Measurements from ENCODE around the gene WIPF1.

Gene WIPF1

GRCh38 chr2:174590928-174591648 is 6.5 kb downstream of the WIPF1 start:
- peak overlapping the region; percentile 28 for H3K27ac ChIP-seq (ENCODE audit: low read depth in 2 of 2, low read length in 2 of 2)
- no peaks in the 10 kb centered on the region for H3K36me3 ChIP-seq (ENCODE audit: control insufficient read depth in 2 of 2, insufficient read depth in 2 of 2, low read length in 2 of 2)
- H3K9me3 ChIP-seq (ENCODE audit: control insufficient read depth in 2 of 2, low read length in 2 of 2) = no peaks in the 10 kb centered on the region
- no peak overlapping the region for H3K4me3 ChIP-seq (ENCODE audit: low read length in 2 of 2)
- H3K9ac ChIP-seq (ENCODE audit: low read depth in 1 of 2, low read length in 2 of 2) = no peak overlapping the region
- no peaks in the 10 kb centered on the region for H3K27me3 ChIP-seq (ENCODE audit: control insufficient read depth in 2 of 2, insufficient read depth in 2 of 2, low read length in 2 of 2)
- H3K4me1 ChIP-seq (ENCODE audit: control insufficient read depth in 2 of 2, insufficient read depth in 2 of 2, low read length in 2 of 2) = peaks cover 0 to 4% of the 10 kb centered on the region in 2 donors

- Histone ChIP-seq H3K36me3 (ENCODE audit: control insufficient read depth in 2 of 2, insufficient read depth in 2 of 2, low read length in 2 of 2) (no peaks in the 10 kb centered on the region), H3K9me3 (ENCODE audit: control insufficient read depth in 2 of 2, low read length in 2 of 2) (no peaks in the 10 kb centered on the region), H3K27ac (ENCODE audit: low read depth in 2 of 2, low read length in 2 of 2) (peak overlapping the region in 1 of 2 donors; percentile 28), H3K27me3 (ENCODE audit: control insufficient read depth in 2 of 2, insufficient read depth in 2 of 2, low read length in 2 of 2) (no peaks in the 10 kb centered on the region), H3K4me1 (ENCODE audit: control insufficient read depth in 2 of 2, insufficient read depth in 2 of 2, low read length in 2 of 2) (peaks cover 0 to 4% of the 10 kb centered on the region in 2 donors), H3K4me3 (ENCODE audit: low read length in 2 of 2) (no peak overlapping the region), H3K9ac (ENCODE audit: low read depth in 1 of 2, low read length in 2 of 2) (no peak overlapping the region)
These were observed 7.3 kb downstream of the WIPF1 start for GRCh38 chr2:174590346-174590745.

DNA sequence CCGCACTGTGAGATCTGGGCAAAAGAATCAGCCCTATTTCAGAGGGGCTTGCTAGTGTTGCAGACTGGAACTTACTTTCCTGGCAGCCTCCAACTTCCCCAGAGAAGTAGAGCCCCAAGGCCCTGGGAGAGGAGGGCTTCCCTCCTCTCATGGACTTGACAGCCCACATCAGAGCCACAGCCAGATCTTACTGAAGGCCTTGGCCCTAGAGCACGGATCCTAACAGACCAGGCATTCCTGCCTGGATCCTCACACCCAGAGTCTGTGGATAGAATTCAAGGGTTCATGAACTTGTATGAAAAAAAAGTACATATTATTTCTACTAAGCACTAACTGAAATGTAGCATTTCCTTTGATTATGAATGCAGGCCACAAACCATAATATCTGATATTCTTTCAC is 8.3 kb downstream of the WIPF1 start:
- no peak overlapping the region for H3K9ac ChIP-seq (ENCODE audit: low read depth in 1 of 2, low read length in 2 of 2)
- H3K27ac ChIP-seq (ENCODE audit: low read depth in 2 of 2, low read length in 2 of 2) = no peak overlapping the region
- H3K4me3 ChIP-seq (ENCODE audit: low read length in 2 of 2) = no peak overlapping the region
- H3K27me3 ChIP-seq (ENCODE audit: control insufficient read depth in 2 of 2, insufficient read depth in 2 of 2, low read length in 2 of 2) = no peaks in the 10 kb centered on the region
- peaks cover 0 to 4% of the 10 kb centered on the region in 2 donors for H3K4me1 ChIP-seq (ENCODE audit: control insufficient read depth in 2 of 2, insufficient read depth in 2 of 2, low read length in 2 of 2)
- H3K9me3 ChIP-seq (ENCODE audit: control insufficient read depth in 2 of 2, low read length in 2 of 2) = no peaks in the 10 kb centered on the region
- H3K36me3 ChIP-seq (ENCODE audit: control insufficient read depth in 2 of 2, insufficient read depth in 2 of 2, low read length in 2 of 2) = peaks cover 0 to 6% of the 10 kb centered on the region in 2 donors

DNA sequence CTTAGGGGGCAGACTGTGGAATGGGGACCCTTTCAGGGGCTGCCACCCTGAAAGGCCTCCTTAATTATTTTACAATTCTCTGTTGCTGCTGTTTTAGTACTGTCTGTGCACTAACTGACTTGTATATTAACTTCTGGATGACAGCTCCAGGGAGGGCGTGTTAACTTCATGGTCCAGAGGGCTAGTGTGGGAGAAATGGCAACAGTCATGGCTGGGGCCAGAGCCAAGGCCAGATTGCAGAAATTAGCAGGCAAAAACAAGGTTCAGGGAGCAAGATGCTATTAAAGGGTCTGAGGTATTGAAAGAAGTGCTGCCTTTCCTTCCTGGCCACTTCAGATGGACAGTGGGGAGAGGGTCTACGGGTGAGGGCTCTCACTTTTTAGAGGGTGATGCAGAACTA is 9.1 kb downstream of the WIPF1 start:
- Histone ChIP-seq H3K27me3 (ENCODE audit: control insufficient read depth in 2 of 2, insufficient read depth in 2 of 2, low read length in 2 of 2) (no peaks in the 10 kb centered on the region), H3K36me3 (ENCODE audit: control insufficient read depth in 2 of 2, insufficient read depth in 2 of 2, low read length in 2 of 2) (peaks cover 0 to 8% of the 10 kb centered on the region in 2 donors), H3K9ac (ENCODE audit: low read depth in 1 of 2, low read length in 2 of 2) (no peak overlapping the region), H3K4me1 (ENCODE audit: control insufficient read depth in 2 of 2, insufficient read depth in 2 of 2, low read length in 2 of 2) (peaks cover 0 to 4% of the 10 kb centered on the region in 2 donors), H3K9me3 (ENCODE audit: control insufficient read depth in 2 of 2, low read length in 2 of 2) (no peaks in the 10 kb centered on the region), H3K27ac (ENCODE audit: low read depth in 2 of 2, low read length in 2 of 2) (no peak overlapping the region), H3K4me3 (ENCODE audit: low read length in 2 of 2) (no peak overlapping the region)

DNA sequence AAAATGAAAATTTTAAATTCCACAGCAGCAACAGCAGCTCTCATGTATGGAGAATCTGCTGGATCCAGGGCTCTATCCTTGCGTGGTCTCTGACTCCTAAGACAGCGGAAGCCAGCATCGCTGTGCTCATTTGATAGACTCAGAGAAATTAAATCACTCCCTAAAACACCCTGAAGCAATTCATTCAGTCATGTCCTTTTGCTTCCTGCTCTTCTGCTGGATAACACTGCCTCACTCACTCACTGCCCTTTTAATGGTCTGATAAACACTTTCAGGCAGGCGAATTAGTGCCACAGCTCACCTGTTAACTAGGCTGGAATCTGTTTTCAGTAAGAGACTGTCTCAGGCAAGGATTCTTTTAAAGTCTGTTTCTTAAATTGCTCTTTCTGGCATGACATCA is 10.0 kb downstream of the WIPF1 start:
- no peaks in the 10 kb centered on the region for H3K9me3 ChIP-seq (ENCODE audit: control insufficient read depth in 2 of 2, low read length in 2 of 2)
- no peak overlapping the region for H3K27ac ChIP-seq (ENCODE audit: low read depth in 2 of 2, low read length in 2 of 2)
- peaks cover 0 to 4% of the 10 kb centered on the region in 2 donors for H3K4me1 ChIP-seq (ENCODE audit: control insufficient read depth in 2 of 2, insufficient read depth in 2 of 2, low read length in 2 of 2)
- H3K27me3 ChIP-seq (ENCODE audit: control insufficient read depth in 2 of 2, insufficient read depth in 2 of 2, low read length in 2 of 2) = no peaks in the 10 kb centered on the region
- H3K9ac ChIP-seq (ENCODE audit: low read depth in 1 of 2, low read length in 2 of 2) = no peak overlapping the region
- no peak overlapping the region for H3K4me3 ChIP-seq (ENCODE audit: low read length in 2 of 2)
- peaks cover 0 to 8% of the 10 kb centered on the region in 2 donors for H3K36me3 ChIP-seq (ENCODE audit: control insufficient read depth in 2 of 2, insufficient read depth in 2 of 2, low read length in 2 of 2)

GRCh38 chr2:174586418-174587295 is 10.9 kb downstream of the WIPF1 start:
- no peaks in the 10 kb centered on the region for H3K27me3 ChIP-seq (ENCODE audit: control insufficient read depth in 2 of 2, insufficient read depth in 2 of 2, low read length in 2 of 2)
- H3K9me3 ChIP-seq (ENCODE audit: control insufficient read depth in 2 of 2, low read length in 2 of 2) = no peaks in the 10 kb centered on the region
- peaks cover 0 to 4% of the 10 kb centered on the region in 2 donors for H3K4me1 ChIP-seq (ENCODE audit: control insufficient read depth in 2 of 2, insufficient read depth in 2 of 2, low read length in 2 of 2)
- no peak overlapping the region for H3K27ac ChIP-seq (ENCODE audit: low read depth in 2 of 2, low read length in 2 of 2)
- H3K36me3 ChIP-seq (ENCODE audit: control insufficient read depth in 2 of 2, insufficient read depth in 2 of 2, low read length in 2 of 2) = peaks cover 0 to 8% of the 10 kb centered on the region in 2 donors
- no peak overlapping the region for H3K9ac ChIP-seq (ENCODE audit: low read depth in 1 of 2, low read length in 2 of 2)
- H3K4me3 ChIP-seq (ENCODE audit: low read length in 2 of 2) = no peak overlapping the region

GRCh38 chr2:174585657-174586252 is 11.8 kb downstream of the WIPF1 start:
- Histone ChIP-seq H3K27ac (ENCODE audit: low read depth in 2 of 2, low read length in 2 of 2) (no peak overlapping the region), H3K4me3 (ENCODE audit: low read length in 2 of 2) (no peak overlapping the region), H3K9ac (ENCODE audit: low read depth in 1 of 2, low read length in 2 of 2) (no peak overlapping the region), H3K4me1 (ENCODE audit: control insufficient read depth in 2 of 2, insufficient read depth in 2 of 2, low read length in 2 of 2) (peaks cover 0 to 4% of the 10 kb centered on the region in 2 donors), H3K36me3 (ENCODE audit: control insufficient read depth in 2 of 2, insufficient read depth in 2 of 2, low read length in 2 of 2) (peaks cover 0 to 8% of the 10 kb centered on the region in 2 donors), H3K9me3 (ENCODE audit: control insufficient read depth in 2 of 2, low read length in 2 of 2) (no peaks in the 10 kb centered on the region), H3K27me3 (ENCODE audit: control insufficient read depth in 2 of 2, insufficient read depth in 2 of 2, low read length in 2 of 2) (no peaks in the 10 kb centered on the region)

DNA sequence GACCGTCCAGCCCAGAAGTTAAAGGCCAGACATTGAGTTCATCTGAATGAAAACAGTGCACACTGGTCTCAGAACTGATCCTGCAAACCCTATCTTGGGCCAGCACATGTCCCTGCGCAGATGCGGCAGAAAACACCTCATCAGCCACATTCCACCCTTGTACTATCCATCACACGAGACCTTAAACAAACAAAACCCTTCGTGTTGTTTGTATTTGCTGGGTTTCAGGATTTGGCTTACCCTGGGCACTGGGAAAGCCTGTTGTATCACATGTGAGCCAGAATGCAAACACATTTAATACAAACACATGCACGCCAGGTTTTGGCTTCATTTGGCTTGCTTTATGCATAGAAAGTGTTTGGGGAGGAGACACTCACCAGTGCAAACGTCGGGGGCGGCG is 12.5 kb downstream of the WIPF1 start:
- Histone ChIP-seq H3K9ac (ENCODE audit: low read depth in 1 of 2, low read length in 2 of 2) (no peak overlapping the region), H3K4me3 (ENCODE audit: low read length in 2 of 2) (no peak overlapping the region), H3K9me3 (ENCODE audit: control insufficient read depth in 2 of 2, low read length in 2 of 2) (no peaks in the 10 kb centered on the region), H3K27ac (ENCODE audit: low read depth in 2 of 2, low read length in 2 of 2) (no peak overlapping the region), H3K36me3 (ENCODE audit: control insufficient read depth in 2 of 2, insufficient read depth in 2 of 2, low read length in 2 of 2) (peaks cover 0 to 12% of the 10 kb centered on the region in 2 donors), H3K4me1 (ENCODE audit: control insufficient read depth in 2 of 2, insufficient read depth in 2 of 2, low read length in 2 of 2) (peaks cover 0 to under 1% of the 10 kb centered on the region in 2 donors), H3K27me3 (ENCODE audit: control insufficient read depth in 2 of 2, insufficient read depth in 2 of 2, low read length in 2 of 2) (no peaks in the 10 kb centered on the region)

GRCh38 chr2:174581491-174581890 is 16.1 kb downstream of the WIPF1 start:
- H3K9me3 ChIP-seq (ENCODE audit: control insufficient read depth in 2 of 2, low read length in 2 of 2) = no peaks in the 10 kb centered on the region
- peaks cover 2 to 18% of the 10 kb centered on the region in 2 donors for H3K36me3 ChIP-seq (ENCODE audit: control insufficient read depth in 2 of 2, insufficient read depth in 2 of 2, low read length in 2 of 2)
- H3K4me1 ChIP-seq (ENCODE audit: control insufficient read depth in 2 of 2, insufficient read depth in 2 of 2, low read length in 2 of 2) = no peaks in the 10 kb centered on the region
- no peaks in the 10 kb centered on the region for H3K27me3 ChIP-seq (ENCODE audit: control insufficient read depth in 2 of 2, insufficient read depth in 2 of 2, low read length in 2 of 2)
- no peak overlapping the region for H3K4me3 ChIP-seq (ENCODE audit: low read length in 2 of 2)
- no peak overlapping the region for H3K9ac ChIP-seq (ENCODE audit: low read depth in 1 of 2, low read length in 2 of 2)
- no peak overlapping the region for H3K27ac ChIP-seq (ENCODE audit: low read depth in 2 of 2, low read length in 2 of 2)

- H3K36me3 ChIP-seq (ENCODE audit: control insufficient read depth in 2 of 2, insufficient read depth in 2 of 2, low read length in 2 of 2) = peaks cover 2 to 19% of the 10 kb centered on the region in 2 donors
- no peak overlapping the region for H3K9ac ChIP-seq (ENCODE audit: low read depth in 1 of 2, low read length in 2 of 2)
These were observed 16.7 kb downstream of the WIPF1 start for GRCh38 chr2:174580951-174581350.

More at GRCh38 chr2:174580951-174581350, 16.7 kb downstream of the WIPF1 start:
- Histone ChIP-seq H3K9me3 (ENCODE audit: control insufficient read depth in 2 of 2, low read length in 2 of 2) (no peaks in the 10 kb centered on the region), H3K4me1 (ENCODE audit: control insufficient read depth in 2 of 2, insufficient read depth in 2 of 2, low read length in 2 of 2) (no peaks in the 10 kb centered on the region), H3K27ac (ENCODE audit: low read depth in 2 of 2, low read length in 2 of 2) (no peak overlapping the region), H3K4me3 (ENCODE audit: low read length in 2 of 2) (no peak overlapping the region), H3K27me3 (ENCODE audit: control insufficient read depth in 2 of 2, insufficient read depth in 2 of 2, low read length in 2 of 2) (no peaks in the 10 kb centered on the region)
